T-helper 2 cell treated with Interferon-gamma antibody and Interleukin-4, amounts not matched to agents 100 ng/mL and 5 ng/mL, for 36 hours (primary cell): ENCODE measurements around the gene RPGRIP1L. TPM values are rescaled to one million over a fixed set of nuclear protein-coding genes. Genes with fewer than 3 reads are reported as not detected.

ENCODE experiments used
- intact Hi-C: fragments of 100-400 bp; cut with micrococcal nuclease; formaldehyde crosslinking; loops from one replicate; pipeline ENCODE4 v1.15.1; 2023
- total RNA-seq: library from RNA; stranded (reverse); gene quantifications from 2 replicates; pipeline ENCODE4 v1.2.3, GENCODE V29; 2022

Gene RPGRIP1L
- total RNA-seq, 1 donor from 2014 or later = 7.2 TPM

DNA sequence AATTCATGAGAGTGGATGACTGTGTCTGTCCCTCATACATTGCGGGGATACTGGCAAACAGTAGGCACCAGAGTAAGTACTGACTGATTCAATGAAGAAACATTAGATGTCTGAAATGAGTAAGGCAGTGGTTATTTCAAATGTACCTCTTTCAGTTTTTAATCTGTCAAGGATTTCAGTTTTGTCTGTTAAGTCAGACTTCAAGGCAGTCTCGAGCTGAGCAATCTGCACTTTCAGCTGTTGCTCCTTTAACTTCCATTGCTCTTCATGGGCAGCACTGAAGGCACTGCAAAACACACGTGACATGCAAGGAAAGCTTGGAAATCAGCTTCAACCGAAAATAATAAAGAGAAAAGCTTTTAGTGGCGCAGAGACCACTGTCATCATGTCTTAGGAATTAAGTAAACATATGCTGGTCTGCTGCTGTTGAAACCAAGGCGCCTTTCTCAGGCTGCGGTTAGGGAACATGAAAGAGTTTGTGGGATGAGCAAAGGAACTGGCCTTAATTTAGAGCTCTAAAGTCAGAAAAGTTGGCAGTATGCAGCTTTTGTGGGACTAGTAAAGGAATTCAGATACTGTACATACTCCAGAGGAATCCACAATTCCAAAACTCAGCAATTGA is 38.8 kb downstream of the RPGRIP1L start:
- intact Hi-C loops = no loop called here

DNA sequence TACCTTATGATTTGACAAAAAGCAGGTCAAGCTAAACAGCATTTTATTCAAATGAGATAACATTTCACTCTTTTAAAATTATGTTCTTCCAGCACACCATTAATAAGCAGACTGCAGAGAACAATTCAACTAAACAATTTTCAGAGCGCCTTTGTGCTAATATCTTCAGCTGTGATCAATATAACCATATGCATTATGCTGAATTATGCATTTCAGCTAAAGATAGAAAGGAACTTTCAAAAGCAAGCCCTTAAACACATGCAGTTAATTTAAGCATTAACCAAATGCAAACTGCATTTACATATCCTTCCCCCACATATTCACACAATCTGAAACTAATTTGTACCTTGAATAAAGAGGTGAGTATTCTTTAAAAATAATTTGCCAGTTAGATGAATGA is 41.6 kb downstream of the RPGRIP1L start:
- intact Hi-C loops = no loop called here

DNA sequence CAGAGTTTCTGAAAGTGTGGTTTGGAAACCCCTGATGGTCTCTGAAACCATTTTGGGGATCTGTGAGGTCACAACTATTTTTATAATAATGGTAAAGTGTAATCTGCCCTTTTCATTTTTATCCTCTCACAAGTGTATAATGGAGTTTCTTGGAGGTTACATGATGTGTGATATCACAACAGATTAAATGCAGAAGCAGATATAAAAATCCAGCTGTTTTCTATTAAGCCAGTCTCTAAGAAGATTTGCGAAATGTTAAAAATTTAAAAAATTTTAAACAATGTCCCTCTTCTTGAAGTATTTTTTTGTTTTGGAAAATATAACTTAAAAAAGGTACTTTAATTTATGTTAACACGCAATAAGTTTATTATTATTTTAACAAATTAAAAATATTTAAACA is 48.7 kb downstream of the RPGRIP1L start:
- intact Hi-C loops = no loop called here

DNA sequence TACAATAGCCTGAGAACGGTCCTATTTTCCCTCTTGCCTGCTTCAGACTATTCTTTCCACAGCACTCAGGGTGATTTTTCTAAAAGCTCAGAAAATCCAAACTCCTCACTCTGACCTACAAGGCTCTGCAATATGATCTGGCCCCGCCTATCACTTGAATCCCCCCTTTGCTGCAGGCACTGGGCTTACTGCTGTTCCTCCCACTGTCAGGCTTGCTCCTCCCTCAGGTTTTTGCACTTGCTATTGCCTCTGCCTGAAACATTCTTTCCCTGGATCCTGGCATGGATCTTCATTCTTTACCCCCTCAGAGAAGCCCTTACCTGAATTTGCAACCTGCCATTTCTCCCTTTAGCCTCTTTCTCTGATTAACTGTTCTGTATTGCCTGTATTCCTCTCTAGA is 52.3 kb downstream of the RPGRIP1L start:
- intact Hi-C loops = no loop called here

DNA sequence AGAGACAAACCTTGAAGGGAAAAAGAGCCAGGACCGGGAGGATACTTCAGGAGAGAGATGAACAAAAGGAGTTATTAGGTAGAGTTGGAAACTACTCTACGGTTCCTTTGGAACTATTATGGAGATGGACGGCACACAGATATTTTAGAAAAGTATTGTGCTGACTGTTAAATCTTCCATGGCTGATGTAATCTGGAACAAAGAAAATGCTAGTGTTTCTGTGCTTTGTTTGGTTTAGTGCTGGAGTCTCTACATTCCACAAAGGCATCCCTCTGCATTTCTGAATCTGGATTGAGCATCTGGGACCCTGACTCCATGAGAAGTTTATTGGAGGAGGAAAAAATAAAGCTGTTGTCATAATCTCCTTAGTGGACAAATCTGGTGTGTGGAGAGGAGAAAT is 57.2 kb downstream of the RPGRIP1L start:
- intact Hi-C loops = no loop called here

DNA sequence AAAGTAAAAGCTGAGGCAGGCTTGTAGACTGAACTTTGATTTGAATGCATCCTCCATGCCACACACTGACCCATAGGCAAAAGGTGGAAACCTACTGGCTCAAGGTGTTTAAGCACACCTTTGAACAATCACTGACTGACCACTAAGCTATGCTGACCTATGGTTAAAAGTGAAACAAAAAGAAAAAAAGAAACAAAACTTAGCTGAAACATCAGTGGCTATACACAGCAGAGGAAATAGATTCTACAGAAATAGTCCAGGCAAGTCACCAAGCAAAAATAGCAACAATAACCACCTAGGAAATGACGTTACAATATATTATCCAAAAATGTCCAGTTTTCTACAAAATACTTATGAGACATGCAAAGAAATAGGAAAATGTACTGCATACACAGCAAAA is 60.2 kb downstream of the RPGRIP1L start:
- intact Hi-C loops = no loop called here

DNA sequence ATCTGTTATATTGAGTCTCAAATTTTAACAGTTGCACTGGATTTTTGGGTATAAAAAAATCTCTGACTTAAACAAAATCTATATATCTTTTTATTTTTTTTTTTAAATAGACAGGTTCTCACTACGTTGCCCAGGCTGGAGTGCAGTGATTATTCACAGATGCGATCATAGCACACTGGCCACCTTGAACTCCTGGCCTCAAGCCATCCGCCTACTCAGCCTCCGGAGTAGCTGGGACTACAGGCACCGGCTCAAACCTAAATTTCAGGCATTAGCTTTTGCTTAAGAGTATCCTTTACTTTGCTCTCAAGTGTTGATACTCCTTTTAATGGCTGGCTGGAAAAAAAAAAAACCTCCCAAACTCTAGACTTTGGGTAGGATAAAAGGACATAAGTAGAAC is 61.6 kb downstream of the RPGRIP1L start:
- intact Hi-C loops = no loop called here

DNA sequence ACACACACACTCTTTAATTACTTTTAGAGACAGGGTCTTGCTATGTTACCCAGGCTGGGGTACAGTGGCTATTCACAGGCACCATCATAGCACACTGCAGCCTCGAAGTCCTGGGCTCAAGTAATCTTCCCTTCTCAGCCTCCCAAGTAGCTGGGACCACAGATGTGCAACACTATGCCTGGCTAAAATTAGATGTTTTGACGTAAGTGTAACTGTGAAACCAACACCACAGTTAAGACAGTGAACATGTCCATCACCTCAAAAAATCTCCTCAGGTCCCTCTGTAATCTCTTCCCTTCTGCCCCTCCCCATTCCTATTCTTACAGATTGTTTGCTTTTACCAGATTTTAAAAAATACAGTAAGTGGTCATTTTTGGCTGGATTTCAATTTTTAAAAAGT is 66.7 kb downstream of the RPGRIP1L start:
- intact Hi-C loops = no loop called here

DNA sequence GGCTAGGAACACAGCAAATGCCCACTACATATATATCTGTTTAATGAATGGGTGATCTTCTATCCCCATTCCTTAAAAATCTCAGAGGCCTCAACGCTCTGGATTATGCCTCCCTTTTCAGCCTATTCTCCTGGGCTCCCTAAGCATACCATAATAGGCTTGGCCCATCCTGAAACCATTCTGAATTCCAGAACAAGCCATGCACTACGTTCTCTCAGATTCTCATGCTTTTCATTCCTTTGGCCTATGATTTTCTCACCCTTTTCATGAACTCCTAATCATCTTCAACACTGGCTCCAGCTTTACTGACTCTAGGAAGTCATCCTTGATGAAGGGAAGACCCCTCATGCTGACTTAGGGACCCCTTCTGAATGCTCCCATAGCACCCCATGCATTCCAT is 71.1 kb downstream of the RPGRIP1L start:
- intact Hi-C loops = no loop called here

DNA sequence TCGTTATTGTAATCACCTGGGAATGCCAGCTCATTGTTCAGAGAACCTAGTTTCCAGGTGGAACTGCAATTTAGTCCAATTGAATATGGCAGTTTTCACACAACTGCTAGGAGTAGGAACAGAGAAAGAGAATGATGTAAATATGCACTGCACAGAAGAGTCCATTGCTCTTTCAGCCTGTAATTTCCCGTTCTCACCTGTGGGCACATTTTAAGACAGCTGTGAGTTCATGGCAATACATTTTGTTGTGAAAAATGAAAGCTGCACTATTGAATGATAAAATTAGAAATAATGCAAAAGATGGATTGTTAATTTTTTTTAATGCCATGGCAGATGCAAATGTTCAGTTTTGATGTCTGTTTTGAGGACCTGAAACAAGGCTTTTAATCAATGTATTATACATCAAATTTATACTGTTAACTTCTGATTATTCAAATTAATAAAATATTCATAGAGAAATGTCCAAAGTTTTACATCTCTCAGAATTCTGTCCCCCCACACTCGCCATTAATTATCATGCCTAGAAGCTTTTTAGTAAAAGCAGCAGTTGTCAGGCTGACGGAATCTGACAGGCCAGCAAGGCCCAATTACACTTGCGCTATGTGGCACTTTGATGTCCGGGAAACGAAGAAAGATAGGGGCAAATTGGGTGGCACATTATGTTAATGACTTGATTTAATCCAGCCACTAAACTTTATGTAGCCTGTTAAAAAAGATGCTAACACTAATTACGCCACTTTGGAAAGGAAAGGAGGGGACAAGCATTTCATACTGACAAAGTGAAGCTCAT is 72.2 kb downstream of the RPGRIP1L start:
- intact Hi-C loops = no loop called here

DNA sequence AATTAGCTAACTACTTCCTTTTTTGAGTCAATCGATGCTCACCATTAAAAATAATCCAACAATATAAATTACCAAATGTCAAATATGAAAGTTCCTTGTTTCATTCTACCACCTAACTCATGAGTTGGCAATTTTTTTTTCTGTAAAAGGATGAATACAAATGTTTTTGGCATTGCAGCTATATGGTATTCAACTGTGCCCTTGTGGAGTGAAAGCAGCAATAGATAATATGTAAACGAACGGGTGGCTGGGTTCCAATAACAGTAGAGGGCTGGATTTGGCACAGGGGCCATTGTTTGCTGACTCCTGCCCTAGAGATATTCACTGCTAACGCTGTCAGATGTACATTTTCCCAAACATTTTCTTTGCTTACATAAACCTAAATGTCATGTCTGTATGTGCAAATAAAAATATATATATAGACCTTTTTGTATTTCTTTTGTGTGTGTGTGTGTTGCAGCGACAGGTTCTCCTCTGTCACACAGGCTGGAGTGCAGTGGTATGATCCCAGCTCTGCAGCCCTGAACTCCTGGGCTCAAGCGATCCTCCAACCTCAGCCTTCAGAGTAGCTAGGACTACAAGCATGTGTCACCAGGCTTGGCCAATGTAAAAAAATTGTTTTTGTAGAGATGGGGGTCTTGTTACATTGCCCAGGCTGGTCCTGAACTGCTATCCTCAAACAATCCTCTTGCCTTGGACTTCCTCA is 73.9 kb downstream of the RPGRIP1L start:
- intact Hi-C loops = no loop called here

DNA sequence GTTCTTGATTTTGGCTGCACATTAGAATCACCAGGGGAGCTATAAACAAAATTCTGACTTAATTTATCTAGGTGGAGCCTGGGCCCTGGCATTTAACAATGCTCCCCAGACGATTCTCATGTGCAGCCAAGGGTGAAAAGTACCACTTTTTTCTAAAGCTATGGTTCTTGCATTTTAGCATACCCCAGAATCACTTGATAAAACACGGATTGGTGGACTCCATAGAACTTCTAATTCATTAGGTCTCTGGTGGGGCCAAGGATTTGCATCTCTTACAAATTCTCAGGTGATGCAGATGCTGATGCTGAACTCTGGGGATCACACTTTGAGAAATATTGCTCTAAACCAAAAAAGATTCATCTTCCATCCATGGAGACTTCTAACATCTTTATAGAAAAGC is 74.5 kb downstream of the RPGRIP1L start:
- intact Hi-C loops = no loop called here

DNA sequence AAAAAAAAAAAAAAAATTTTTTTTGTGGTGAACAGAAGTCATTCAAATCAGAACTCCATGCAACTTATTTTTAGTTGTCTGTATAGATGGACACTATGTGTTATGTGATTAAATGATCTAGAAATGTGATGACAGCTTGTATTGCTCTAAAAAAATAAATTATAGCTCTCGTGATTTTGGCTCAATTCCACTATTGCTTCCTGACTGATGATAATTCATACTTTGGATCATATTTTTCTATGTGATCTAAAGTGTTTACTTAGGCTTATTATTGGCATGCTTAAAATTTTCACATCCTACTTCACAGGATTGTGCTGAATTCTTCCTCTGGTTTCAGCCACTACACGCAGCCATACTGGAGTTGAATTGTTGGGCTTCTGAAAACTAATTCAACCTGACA is 76.8 kb downstream of the RPGRIP1L start:
- intact Hi-C loops = no loop called here

DNA sequence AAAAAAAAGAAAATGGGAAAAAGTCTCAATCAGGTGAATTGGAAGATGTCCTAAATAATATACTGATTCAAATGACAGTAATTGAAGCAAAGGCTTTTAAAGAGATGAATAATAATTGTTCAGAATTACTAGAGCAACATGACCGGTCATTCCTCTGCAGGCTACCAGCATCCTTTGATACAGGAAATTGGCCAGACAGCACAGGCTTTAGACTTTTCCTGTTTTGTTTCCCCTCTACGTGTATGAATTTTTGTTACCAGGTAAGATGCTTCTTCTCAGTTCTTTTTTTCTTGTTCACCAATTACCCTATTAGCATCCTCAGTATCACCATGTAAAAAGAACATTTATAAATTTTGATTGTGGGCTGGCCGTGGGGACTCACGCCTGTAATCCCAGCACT is 77.5 kb downstream of the RPGRIP1L start:
- intact Hi-C loops = no loop called here

DNA sequence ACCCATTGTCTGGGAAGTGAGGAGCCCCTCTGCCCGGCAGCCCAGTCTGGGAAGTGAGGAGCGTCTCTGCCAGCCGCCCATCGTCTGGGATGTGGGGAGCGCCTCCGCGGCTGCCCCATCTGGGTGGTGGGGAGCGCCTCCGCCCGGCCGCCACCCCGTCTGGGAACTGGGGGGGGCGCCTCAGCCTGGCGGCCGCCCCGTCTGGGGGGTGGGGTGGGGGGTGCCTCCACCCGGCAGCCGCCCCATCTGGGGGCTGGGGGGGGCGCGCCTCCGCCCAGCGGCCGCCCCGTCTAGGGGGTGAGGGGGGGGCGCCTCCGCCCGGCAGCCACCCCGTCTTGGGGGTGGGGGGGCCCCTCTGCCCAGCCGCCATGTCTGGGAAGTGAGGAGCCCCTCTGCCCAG is 78.4 kb downstream of the RPGRIP1L start:
- intact Hi-C loops = no loop called here

DNA sequence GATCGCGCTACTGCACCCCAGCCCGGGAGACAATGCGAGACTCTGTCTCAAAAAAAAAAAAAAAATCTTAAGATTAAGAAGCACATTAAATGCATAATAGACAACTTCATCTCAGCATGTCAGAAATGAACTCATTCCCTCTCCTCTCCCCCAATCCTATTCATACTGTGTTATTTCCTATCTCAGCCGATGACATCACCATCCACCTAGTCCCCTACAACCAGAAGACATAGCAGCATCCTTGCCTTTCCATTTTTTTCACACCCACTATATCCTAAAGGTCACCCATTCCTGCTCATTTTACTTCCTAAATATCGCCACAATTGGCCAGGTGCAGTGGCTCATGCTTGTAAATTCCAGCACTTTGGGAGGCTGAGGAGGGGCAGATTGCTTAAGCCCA is 81.3 kb downstream of the RPGRIP1L start:
- intact Hi-C loops = no loop called here

DNA sequence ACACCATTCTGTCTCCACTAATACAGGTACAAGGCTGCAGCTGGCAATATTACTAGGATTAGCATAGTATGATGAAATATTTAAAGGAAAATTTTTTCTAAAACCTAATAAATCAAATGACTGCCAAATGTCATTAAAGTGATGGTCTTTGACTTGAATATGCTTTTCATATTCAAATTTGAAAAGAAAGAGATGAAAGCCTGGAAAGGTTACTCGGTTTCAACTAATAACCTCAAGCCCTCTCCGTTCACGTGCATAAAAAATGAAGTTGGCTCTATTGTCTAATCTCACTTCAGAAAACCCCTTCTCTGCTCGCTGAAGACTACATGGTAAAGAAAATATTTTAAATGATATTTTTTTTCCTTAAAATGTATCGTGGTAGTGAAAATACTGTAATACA is 83.2 kb downstream of the RPGRIP1L start:
- intact Hi-C loops = no loop called here

DNA sequence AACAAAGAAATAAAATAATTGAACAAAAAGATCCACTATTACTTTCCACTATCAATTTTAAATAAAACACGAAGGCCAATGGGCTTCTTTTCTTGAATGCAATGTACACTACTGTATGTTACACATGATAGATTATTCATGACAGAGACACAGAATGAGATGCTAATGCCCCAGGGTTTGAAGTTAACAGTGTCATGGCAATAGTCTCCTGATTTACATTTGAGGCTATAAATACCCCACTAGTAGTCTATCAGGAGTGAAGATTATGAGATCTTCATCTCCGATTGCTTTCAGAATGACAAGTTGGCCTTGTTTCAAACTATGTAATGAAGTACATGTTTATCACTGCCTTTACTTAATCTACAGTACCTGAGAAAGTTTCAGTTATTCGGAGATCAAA is 84.4 kb downstream of the RPGRIP1L start:
- intact Hi-C loops = no loop called here

DNA sequence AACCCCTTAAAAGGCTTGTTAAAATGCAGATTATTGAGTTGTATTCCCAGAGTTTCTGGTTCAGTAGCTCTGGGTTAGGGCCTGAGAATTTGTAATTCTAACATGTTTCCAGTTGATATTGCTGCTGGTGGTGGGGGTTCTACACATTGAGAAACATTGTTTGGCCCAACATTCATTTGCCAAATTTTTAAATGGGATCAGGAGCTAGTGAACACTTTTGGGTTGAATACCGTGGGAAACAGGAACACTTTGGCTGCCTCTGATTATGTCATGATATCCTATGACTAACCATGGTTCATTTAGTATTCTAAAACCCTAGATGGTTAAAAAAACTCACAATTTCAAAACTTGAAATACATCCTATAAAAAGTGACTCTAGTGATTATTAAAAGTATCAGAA is 89.3 kb downstream of the RPGRIP1L start:
- intact Hi-C loops = no loop called here

DNA sequence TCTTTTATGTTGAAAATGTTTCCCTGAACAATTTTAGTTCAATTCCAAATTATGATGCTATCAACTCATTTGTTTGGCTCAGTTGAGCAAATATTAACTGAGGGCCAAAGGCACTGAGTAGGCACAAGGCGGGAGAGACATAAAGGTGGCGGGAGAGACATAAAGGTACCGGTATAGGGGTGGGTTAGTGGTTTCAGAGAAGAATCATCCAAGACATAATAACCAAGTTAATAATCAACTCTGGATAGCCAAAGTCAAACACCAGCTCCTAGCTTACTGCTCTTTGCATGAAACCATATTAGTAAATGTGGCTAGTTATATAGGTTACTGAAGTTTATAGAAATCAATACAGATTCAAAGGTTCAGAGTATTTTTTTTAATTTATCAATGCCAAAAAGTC is 91.7 kb downstream of the RPGRIP1L start:
- intact Hi-C loops = no loop called here

DNA sequence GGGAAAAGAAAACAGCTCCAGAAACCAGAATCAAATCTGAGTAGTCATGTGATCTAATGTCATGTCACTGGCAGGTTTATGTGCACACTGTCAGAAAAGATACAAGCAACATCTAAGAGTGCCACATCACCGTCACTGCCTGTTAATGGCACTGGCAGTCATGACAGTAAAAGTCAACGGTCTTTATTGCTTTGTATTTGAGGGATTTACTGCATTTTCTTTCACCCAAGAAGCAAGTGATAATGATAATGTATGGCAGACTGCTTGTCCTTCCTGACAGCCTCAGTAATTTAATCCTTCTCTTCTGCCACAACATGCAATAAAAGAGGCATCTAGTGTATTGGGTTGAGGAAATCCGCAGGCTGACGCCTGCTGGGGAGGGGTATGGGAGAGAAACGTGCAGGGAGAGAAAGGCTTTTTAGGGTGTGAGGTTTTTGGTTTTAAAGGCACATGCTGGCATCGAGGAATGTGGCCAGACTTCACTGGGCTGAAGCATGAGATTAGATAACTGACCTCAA is 92.4 kb downstream of the RPGRIP1L start:
- intact Hi-C loops = no loop called here

DNA sequence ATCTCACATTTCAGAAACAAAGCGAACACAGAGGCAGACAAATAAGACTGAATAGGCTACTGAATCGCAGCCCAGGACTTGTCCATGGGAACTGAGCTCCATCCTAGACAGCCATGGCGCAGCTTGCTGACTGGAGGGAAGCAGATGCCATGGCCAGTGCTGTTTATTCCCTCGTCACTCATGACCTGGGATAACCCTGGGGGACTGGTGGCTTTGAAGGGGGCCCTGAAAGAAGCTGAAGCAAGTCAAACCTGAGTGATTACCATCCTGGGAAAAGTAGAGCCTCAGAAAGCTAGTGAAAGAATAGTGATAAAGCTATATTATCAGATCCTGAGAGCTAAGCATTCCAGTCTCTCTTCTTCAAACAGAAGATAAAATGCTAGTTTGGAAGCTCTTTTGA is 94.1 kb downstream of the RPGRIP1L start:
- intact Hi-C loops = no loop called here
